ENCODE results near the gene BAHCC1.

Gene BAHCC1

DNA sequence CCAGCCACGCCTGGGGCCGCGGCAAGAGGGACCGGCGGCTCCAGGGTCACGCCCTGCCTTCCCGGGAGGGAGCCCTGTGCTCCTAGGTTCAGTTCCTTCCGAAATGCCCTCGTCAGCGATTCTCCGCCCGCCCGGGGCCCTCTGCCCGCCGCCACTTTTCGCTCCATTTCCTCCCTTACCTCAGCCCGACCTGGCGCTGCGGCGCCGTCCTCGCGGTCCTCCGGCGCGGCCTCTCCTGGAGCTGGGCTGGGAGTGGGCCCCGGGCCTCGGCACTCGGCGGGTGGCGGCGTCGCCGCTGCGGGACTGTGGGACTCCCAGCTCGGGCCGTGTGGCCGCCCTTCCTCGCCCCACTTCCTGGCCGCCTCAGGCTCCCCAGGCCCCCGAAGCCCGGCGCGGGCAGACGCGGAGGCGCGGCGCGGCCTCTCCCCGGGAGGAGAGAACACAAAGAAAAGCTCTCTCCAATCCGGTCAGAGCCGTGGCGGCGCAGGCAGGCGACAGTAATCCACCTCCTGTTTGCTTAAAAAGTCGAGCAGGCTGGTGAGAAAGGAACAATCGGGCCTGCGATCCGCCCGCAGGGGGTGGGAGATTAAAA lies 1.6 kb downstream of the BAHCC1 start:
- no peak for TF ChIP-seq POLR2AphosphoS5 (IDR thresholded peaks at IDR 0.05; ENCODE audit: low read depth, low read length)
- no peak for TF ChIP-seq TAF1 (IDR thresholded peaks at IDR 0.05; ENCODE audit: borderline replicate concordance, low read depth, low read length)
- no peak for TF ChIP-seq POLR2A (IDR thresholded peaks at IDR 0.05; ENCODE audit: low read depth, low read length)
- no peak for DNase-seq (ENCODE audit: insufficient read length)
- no peak for FAIRE-seq

DNA sequence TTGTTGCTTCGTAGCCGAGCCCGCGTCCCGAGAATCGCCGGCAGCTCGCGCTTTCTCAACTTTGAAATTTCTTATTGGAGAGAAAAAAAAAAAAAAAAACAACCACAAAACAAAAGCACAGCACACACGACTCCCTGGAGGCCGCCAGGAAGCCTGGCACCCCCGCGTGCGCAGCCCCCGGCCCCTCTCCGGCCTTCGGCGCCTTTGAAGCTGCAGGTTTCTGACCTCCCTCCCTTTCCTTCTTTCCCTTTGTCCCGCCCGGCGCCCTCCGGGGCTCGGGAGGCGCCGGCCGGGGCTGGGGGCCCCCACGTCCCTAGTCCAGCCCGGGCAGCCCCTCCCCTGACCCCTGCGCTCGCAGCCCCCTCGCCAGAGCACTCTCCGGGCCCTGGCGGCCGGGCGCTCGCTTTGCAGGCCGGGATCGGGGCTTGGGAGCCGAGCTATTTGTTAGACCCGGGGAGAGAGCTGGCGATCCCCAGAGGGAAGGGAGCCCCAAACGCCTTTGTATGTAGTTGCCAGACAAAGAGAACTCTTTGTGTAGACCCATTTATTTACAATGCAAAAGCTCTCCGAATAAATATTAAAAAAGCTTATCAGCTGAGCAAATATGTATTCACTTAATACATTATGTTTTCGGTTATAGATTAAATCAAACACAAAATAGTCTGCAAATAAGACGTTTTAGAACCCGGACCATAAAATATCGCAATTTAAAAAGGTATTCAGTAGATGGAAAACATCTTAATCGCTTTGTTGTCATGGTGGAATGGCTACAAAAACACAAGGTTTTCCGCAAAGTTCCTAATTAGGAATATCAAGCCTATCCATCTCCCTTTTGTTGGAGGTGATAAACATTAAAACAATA lies 2.3 kb downstream of the BAHCC1 start:
- DNase-seq (ENCODE audit: insufficient read length) = no peak
- FAIRE-seq = no peak
- TF ChIP-seq TAF1 (IDR thresholded peaks at IDR 0.05; ENCODE audit: borderline replicate concordance, low read depth, low read length) (no peak), POLR2AphosphoS5 (IDR thresholded peaks at IDR 0.05; ENCODE audit: low read depth, low read length) (no peak), POLR2A (IDR thresholded peaks at IDR 0.05; ENCODE audit: low read depth, low read length) (no peak)

- DNase-seq (ENCODE audit: insufficient read length) (no peak), FAIRE-seq (no peak)
- TF ChIP-seq TAF1 (IDR thresholded peaks at IDR 0.05; ENCODE audit: borderline replicate concordance, low read depth, low read length) = no peak
- no peak for TF ChIP-seq POLR2A (IDR thresholded peaks at IDR 0.05; ENCODE audit: low read depth, low read length)
- no peak for TF ChIP-seq POLR2AphosphoS5 (IDR thresholded peaks at IDR 0.05; ENCODE audit: low read depth, low read length)
Measured at GRCh38 chr17:81398176-81398831, 3.0 kb downstream of the BAHCC1 start.

DNA sequence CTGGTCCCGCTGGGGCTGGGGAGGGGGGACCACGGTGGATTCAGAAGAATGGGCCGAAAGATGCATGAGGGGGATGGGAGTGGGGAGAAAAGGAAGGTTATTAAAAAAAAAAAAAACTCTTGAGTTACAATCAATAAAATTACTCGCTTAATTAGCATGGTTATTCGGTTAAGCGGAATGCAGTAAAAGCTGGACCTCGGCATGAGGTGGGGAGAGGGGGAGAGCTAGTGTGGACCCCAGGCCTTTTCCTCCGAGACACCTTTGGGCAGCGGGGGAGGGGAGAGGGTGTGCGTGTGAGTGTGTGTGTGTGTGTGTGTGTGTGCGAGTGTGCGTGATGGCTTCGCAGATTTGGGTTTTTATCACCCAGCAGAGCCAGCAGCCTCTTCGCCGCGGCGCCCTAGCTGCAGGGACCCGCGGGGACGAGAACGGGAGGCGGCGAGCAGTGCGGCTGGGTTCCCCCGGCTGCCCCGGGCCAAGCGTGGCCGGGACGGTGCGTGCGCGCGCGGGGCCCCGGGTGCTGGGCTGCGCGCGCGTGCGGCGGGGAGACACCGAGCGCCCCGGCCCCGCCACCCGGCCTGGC lies 3.7 kb downstream of the BAHCC1 start:
- FAIRE-seq (no peak), DNase-seq (ENCODE audit: insufficient read length) (no peak)
- TF ChIP-seq TAF1 (IDR thresholded peaks at IDR 0.05; ENCODE audit: borderline replicate concordance, low read depth, low read length) (no peak), POLR2A (IDR thresholded peaks at IDR 0.05; ENCODE audit: low read depth, low read length) (no peak), POLR2AphosphoS5 (IDR thresholded peaks at IDR 0.05; ENCODE audit: low read depth, low read length) (no peak)

- DNase-seq (ENCODE audit: insufficient read length) (no peak), FAIRE-seq (no peak)
- TF ChIP-seq POLR2A (IDR thresholded peaks at IDR 0.05; ENCODE audit: low read depth, low read length) (no peak), POLR2AphosphoS5 (IDR thresholded peaks at IDR 0.05; ENCODE audit: low read depth, low read length) (no peak), TAF1 (IDR thresholded peaks at IDR 0.05; ENCODE audit: borderline replicate concordance, low read depth, low read length) (no peak)
Measured at GRCh38 chr17:81399481-81400153, 4.4 kb downstream of the BAHCC1 start.

- FAIRE-seq = no peak
- TF ChIP-seq POLR2A (IDR thresholded peaks at IDR 0.05; ENCODE audit: low read depth, low read length) = no peak
- no peak for DNase-seq (ENCODE audit: insufficient read length)
Measured at GRCh38 chr17:81400154-81400977, 5.1 kb downstream of the BAHCC1 start.

DNA sequence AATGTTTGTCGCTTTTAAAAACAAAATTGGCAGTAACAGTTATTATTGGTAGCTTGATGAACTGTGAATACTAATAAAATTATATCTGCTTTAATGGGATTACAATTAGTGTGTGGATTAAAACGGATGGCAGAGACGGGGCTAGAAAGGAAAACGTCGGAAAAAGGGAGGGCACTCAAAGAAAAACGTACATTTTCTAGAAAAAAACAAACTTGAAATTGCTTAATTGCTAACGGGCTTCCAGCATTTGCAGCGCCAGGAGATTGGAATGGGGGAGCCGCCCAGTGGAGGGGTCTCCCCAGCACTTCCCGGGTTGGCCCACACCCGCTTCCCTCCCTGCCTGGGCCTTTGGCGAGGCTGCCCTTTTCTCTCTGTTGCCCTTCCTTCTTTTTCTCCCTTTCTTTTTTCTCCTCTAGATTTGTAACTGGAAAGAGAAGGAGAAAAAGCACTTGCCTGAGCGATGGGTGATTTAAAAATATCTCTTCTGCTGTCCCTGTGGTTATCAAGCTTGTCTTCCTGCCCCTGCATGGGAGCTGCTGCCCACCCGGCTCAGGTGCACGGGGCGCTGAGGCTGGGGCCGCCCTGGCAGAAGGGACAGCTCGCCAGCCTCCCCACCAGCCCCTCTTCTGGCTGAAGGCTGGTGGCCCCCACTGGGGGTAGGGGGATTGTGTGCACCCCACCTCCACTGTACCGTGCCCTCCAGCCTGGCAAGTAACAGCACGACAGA lies 5.9 kb downstream of the BAHCC1 start:
- DNase-seq (ENCODE audit: insufficient read length) (no peak), FAIRE-seq (no peak)
- no peak for TF ChIP-seq POLR2A (IDR thresholded peaks at IDR 0.05; ENCODE audit: low read depth, low read length)
- no peak for TF ChIP-seq TAF1 (IDR thresholded peaks at IDR 0.05; ENCODE audit: borderline replicate concordance, low read depth, low read length)
- no peak for TF ChIP-seq POLR2AphosphoS5 (IDR thresholded peaks at IDR 0.05; ENCODE audit: low read depth, low read length)

DNA sequence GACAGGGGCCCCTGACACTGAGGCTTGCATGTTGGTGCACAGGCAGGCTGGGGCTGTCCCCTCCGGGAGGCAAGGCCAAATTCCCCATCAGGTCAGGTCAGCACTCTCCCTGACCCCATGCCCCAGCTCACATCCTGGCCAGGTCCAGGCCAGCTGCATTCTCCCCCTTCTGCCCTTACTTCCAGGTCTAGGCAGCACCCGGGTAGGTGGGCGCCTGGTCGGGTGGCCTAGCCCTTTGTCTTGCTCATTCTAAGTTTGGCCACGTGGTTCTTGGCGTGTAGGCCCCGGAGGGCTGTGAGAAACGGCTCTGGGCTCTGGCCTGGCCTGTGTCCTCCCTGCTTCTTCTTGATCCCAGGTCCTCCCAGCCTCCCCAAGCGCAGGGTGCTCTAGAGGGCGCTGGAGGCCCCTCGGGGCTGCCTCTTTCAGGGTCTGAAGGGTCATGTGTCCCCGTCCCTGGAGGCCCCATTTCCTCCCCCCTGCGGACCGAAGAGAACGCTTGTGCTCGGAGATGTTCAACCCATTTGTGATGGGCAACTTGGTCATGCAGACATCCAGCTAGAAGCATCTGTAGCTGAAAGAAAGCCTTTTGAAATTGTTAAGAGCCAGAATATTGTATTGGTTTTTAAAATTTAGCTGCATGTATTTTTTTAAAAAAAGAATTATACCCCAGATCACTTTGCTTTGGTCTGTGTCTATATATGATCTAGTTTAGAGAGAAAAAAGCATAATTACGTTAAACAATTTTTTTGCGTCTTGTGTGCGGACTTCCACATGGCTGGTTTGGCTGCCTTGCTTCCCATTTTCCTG lies 6.7 kb downstream of the BAHCC1 start:
- DNase-seq (ENCODE audit: insufficient read length) = no peak
- TF ChIP-seq TAF1 (IDR thresholded peaks at IDR 0.05; ENCODE audit: borderline replicate concordance, low read depth, low read length) = no peak
- no peak for TF ChIP-seq POLR2AphosphoS5 (IDR thresholded peaks at IDR 0.05; ENCODE audit: low read depth, low read length)
- TF ChIP-seq POLR2A (IDR thresholded peaks at IDR 0.05; ENCODE audit: low read depth, low read length) = no peak
- FAIRE-seq = no peak

DNA sequence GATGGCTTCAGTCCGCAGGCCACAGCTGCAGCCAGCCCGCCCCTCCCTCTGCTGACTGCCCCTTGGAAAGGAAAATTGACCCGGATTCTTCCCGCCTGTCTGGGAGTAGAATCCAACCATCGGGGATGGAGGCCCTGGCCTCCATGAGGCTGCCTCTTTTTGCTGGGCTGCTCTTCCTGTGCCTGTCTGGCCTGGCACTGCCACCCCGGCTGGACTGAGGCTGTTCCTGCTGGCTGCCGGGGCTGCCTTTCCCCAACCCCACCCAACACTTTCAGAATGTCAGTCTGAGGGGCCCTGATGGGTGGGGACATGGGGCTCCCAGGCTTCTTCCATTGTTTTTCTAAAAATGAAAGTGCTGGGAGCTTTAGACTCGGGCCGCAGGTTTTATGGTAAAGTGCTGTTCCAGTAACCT lies 7.3 kb downstream of the BAHCC1 start:
- no peak for TF ChIP-seq TAF1 (IDR thresholded peaks at IDR 0.05; ENCODE audit: borderline replicate concordance, low read depth, low read length)
- no peak for TF ChIP-seq POLR2A (IDR thresholded peaks at IDR 0.05; ENCODE audit: low read depth, low read length)
- no peak for TF ChIP-seq POLR2AphosphoS5 (IDR thresholded peaks at IDR 0.05; ENCODE audit: low read depth, low read length)
- FAIRE-seq (no peak), DNase-seq (ENCODE audit: insufficient read length) (no peak)

Data from GM12892 (cell line).